ENCODE results near the gene PLPPR4.

DNA sequence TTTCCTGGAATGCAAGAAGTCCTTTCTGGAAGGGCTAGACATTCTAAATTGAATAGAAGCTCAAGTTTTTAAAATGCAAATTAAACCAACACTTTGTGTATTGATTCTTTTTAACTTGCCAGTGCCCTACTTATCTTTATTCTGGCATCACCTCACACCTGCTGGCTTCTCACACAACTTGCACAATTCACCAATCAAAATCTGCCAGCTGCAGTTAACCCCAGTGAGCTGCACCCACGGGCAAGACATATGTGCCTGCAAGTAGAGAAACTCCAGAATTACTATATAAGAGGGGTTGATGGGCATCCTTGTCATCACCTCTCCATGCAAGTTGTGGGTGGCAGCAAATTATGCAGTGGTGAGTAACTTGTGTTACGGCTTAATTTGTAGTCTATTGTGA lies 11.7 kb upstream of the PLPPR4 start:
- TF ChIP-seq, protein P1, sequence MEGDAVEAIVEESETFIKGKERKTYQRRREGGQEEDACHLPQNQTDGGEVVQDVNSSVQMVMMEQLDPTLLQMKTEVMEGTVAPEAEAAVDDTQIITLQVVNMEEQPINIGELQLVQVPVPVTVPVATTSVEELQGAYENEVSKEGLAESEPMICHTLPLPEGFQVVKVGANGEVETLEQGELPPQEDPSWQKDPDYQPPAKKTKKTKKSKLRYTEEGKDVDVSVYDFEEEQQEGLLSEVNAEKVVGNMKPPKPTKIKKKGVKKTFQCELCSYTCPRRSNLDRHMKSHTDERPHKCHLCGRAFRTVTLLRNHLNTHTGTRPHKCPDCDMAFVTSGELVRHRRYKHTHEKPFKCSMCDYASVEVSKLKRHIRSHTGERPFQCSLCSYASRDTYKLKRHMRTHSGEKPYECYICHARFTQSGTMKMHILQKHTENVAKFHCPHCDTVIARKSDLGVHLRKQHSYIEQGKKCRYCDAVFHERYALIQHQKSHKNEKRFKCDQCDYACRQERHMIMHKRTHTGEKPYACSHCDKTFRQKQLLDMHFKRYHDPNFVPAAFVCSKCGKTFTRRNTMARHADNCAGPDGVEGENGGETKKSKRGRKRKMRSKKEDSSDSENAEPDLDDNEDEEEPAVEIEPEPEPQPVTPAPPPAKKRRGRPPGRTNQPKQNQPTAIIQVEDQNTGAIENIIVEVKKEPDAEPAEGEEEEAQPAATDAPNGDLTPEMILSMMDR (IDR thresholded peaks at IDR 0.05 in 2 of 3, conservative IDR thresholded peaks at IDR 0.05 in 1 of 3; ENCODE audit: control insufficient read depth in 2 of 3, extremely low read depth in 1 of 3, insufficient read depth in 1 of 3, low read depth in 3 of 3, low read length in 3 of 3), result no peak
- no peak for TF ChIP-seq RFX5 (IDR thresholded peaks at IDR 0.05; ENCODE audit: low read depth, low read length)
- TF ChIP-seq POLR2AphosphoS5 (IDR thresholded peaks at IDR 0.05; ENCODE audit: low read length), result no peak
- TF ChIP-seq, protein P2, sequence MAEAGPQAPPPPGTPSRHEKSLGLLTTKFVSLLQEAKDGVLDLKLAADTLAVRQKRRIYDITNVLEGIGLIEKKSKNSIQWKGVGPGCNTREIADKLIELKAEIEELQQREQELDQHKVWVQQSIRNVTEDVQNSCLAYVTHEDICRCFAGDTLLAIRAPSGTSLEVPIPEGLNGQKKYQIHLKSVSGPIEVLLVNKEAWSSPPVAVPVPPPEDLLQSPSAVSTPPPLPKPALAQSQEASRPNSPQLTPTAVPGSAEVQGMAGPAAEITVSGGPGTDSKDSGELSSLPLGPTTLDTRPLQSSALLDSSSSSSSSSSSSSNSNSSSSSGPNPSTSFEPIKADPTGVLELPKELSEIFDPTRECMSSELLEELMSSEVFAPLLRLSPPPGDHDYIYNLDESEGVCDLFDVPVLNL (IDR thresholded peaks at IDR 0.05; ENCODE audit: low read depth, low read length), result no peak
- TF ChIP-seq, protein P3, sequence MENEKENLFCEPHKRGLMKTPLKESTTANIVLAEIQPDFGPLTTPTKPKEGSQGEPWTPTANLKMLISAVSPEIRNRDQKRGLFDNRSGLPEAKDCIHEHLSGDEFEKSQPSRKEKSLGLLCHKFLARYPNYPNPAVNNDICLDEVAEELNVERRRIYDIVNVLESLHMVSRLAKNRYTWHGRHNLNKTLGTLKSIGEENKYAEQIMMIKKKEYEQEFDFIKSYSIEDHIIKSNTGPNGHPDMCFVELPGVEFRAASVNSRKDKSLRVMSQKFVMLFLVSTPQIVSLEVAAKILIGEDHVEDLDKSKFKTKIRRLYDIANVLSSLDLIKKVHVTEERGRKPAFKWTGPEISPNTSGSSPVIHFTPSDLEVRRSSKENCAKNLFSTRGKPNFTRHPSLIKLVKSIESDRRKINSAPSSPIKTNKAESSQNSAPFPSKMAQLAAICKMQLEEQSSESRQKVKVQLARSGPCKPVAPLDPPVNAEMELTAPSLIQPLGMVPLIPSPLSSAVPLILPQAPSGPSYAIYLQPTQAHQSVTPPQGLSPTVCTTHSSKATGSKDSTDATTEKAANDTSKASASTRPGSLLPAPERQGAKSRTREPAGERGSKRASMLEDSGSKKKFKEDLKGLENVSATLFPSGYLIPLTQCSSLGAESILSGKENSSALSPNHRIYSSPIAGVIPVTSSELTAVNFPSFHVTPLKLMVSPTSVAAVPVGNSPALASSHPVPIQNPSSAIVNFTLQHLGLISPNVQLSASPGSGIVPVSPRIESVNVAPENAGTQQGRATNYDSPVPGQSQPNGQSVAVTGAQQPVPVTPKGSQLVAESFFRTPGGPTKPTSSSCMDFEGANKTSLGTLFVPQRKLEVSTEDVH (IDR thresholded peaks at IDR 0.05; ENCODE audit: low read depth, partially characterized antibody), result no peak
- TF ChIP-seq SMC3 (IDR thresholded peaks at IDR 0.05; ENCODE audit: borderline replicate concordance, low read length), result no peak
- TF ChIP-seq YBX1 (IDR thresholded peaks at IDR 0.05), result no peak

Measured in GM12878 (cell line).